SU-DHL-6 (cell line): Measurements from ENCODE around the gene RHOT1.

Experiments used
- CTCF ChIP-seq: fragments of 200-600 bp; sonication (generic); IDR thresholded peaks from one replicate; pipeline ENCODE4 v1.5.1; 2017; ENCODE audit warnings: antibody characterized with exemption, mild to moderate bottlenecking, low read length, moderate library complexity; ENCODE audit not compliant: insufficient read depth, poor library complexity, severe bottlenecking
- EZH2phosphoT487 ChIP-seq: fragments of 200-600 bp; sonication (generic), shearing (Covaris generic); conservative IDR thresholded peaks from 2 replicates; pipeline ENCODE4 v1.6.1; 2018; ENCODE audit warnings: mild to moderate bottlenecking, antibody characterized with exemption, low read length, moderate library complexity, mixed read lengths

GRCh38 chr17:32112416-32112815 lies 29.9 kb upstream of the RHOT1 start:
- no peak for TF ChIP-seq CTCF
- TF ChIP-seq EZH2phosphoT487: no peak
